ENCODE measurements around the gene TRIM34. TPM values are rescaled to one million over a fixed set of nuclear protein-coding genes. Genes with fewer than 3 reads are reported as not detected.

The TRIM34 gene
- total and polyA plus RNA-seq, 2 of the 4 experiments (the other 2 are of a cell fraction) = 6.1 to 8.6 TPM

DNA sequence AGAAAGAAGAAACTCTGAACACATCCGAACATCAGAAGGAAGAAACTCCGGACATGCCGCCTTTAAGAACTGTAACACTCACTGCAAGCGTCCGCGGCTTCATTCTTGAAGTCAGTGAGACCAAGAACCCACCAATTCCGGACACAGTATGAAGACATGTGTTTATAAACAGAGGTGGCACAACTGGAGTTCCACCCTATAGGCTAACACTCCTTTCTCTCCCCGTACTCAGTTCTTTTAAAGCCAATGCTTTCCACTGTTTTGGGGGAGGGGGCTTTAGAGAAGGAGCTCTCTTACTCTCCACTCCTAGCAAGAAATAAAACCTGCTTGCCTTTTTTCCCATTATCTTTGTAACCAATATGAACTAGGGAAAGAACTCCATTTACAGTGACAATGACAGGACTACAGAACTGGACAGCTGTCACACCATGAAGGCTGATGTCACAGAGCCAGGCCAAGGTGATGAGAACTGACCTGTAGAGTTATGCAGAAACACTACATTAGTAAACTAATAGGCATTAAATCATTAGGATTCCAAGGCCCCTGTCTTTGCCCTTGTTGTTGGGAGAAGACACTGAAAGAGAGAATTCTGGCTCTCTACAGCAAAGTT lies 59.3 kb downstream of the TRIM34 start:
- dilution Hi-C loops (cut with HindIII; ENCODE audit: low sequenced_read_pairs, unreplicated experiment) = no loop called here
- H2BK5ac ChIP-seq (ENCODE audit: low read depth, low read length, poor library complexity, severe bottlenecking) = peak overlapping the region; percentile 94
- peak overlapping the region; percentile 79 for H3K4ac ChIP-seq (ENCODE audit: low read depth, low read length)
- TF ChIP-seq SMC3 (IDR thresholded peaks at IDR 0.05; ENCODE audit: low read depth, low read length) = no peak
- TF ChIP-seq, protein P1, sequence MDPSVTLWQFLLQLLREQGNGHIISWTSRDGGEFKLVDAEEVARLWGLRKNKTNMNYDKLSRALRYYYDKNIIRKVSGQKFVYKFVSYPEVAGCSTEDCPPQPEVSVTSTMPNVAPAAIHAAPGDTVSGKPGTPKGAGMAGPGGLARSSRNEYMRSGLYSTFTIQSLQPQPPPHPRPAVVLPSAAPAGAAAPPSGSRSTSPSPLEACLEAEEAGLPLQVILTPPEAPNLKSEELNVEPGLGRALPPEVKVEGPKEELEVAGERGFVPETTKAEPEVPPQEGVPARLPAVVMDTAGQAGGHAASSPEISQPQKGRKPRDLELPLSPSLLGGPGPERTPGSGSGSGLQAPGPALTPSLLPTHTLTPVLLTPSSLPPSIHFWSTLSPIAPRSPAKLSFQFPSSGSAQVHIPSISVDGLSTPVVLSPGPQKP (IDR thresholded peaks at IDR 0.05; ENCODE audit: borderline replicate concordance, low read depth, low read length) = no peak
- TF ChIP-seq, protein P2, sequence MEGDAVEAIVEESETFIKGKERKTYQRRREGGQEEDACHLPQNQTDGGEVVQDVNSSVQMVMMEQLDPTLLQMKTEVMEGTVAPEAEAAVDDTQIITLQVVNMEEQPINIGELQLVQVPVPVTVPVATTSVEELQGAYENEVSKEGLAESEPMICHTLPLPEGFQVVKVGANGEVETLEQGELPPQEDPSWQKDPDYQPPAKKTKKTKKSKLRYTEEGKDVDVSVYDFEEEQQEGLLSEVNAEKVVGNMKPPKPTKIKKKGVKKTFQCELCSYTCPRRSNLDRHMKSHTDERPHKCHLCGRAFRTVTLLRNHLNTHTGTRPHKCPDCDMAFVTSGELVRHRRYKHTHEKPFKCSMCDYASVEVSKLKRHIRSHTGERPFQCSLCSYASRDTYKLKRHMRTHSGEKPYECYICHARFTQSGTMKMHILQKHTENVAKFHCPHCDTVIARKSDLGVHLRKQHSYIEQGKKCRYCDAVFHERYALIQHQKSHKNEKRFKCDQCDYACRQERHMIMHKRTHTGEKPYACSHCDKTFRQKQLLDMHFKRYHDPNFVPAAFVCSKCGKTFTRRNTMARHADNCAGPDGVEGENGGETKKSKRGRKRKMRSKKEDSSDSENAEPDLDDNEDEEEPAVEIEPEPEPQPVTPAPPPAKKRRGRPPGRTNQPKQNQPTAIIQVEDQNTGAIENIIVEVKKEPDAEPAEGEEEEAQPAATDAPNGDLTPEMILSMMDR (conservative IDR thresholded peaks at IDR 0.05; ENCODE audit: low read depth, low read length) = no peak
- no peak for TF ChIP-seq RFX5 (IDR thresholded peaks at IDR 0.05; ENCODE audit: low read depth, low read length)
- TF ChIP-seq RCOR1 (IDR thresholded peaks at IDR 0.05; ENCODE audit: insufficient replicate concordance, low read length) = no peak
- peak overlapping the region; percentile 56 for H3K4me3 ChIP-seq (ENCODE audit: insufficient read depth, low read depth, low read length)
- no peaks in the 10 kb centered on the region for H3K4me1 ChIP-seq (ENCODE audit: control insufficient read depth, insufficient read depth, low read length)
- in situ Hi-C loops (cut with MboI; ENCODE audit: low sequenced_read_pairs) = loop anchor here (25.0 kb wide), 1 partner anchor 678 kb away; no protein-coding TSS in a partner anchor
- H3K23ac ChIP-seq (ENCODE audit: low read depth, low read length) = peak overlapping the region; percentile 90
- H2AK9ac ChIP-seq (replicated peaks; ENCODE audit: low read depth, low read length, poor library complexity) = peak overlapping the region; percentile 93
- H4K8ac ChIP-seq (ENCODE audit: low read depth in 2 of 2, low read length in 2 of 2) = peak overlapping the region; percentile 11 to 89; a peak in 3 of 4 replicates
- no peaks in the 10 kb centered on the region for H3K27me3 ChIP-seq (ENCODE audit: control insufficient read depth, insufficient read depth, low read length)
- H3K18ac ChIP-seq (ENCODE audit: low read depth, low read length) = peak overlapping the region; percentile 64; the same call in 1 of the 2 replicates
- H2BK15ac ChIP-seq (ENCODE audit: low read depth, low read length) = peak overlapping the region; percentile 81; the same call in 1 of the 3 replicates
- H3K9ac ChIP-seq (ENCODE audit: low read depth, low read length) = peak overlapping the region; percentile 86
- ChIA-PET POLR2A (ENCODE audit: unreplicated experiment) (no interaction called here), CTCF (interaction anchor here (0.6 to 2.0 kb wide), 4 partner anchors 10 to 898 kb away, joined by 3 to 12 read pairs (median 4); no protein-coding TSS in a partner anchor)
- 0 out of 2 replicates have a peak overlapping the region, but pooled peaks have one; percentile 45 for H2BK20ac ChIP-seq (ENCODE audit: low read depth, low read length)
- no TSS peak for BruUV-seq (replicated peaks)
- peaks cover 23 to 39% of the 10 kb centered on the region in 2 experiments; a peak in 3 of 4 replicates for H3K79me1 ChIP-seq (ENCODE audit: low read depth in 1 of 2, low read length in 2 of 2)
- H2BK120ac ChIP-seq (ENCODE audit: low read depth, low read length) = peak overlapping the region; percentile 78; the same call in 1 of the 2 replicates
- no peaks in the 10 kb centered on the region for H3K9me3 ChIP-seq (ENCODE audit: control insufficient read depth, insufficient read depth, low read length)
- H3K14ac ChIP-seq (replicated peaks; ENCODE audit: low read depth, low read length) = peak overlapping the region; percentile 92
- DNase-seq (peak; percentile 22), ATAC-seq (ENCODE audit: low read depth) (no peak)
- H3K27ac ChIP-seq (ENCODE audit: insufficient read depth, low read length) = peak overlapping the region; percentile 67
- no CpG with 5 or more reads among the region's 8 CpGs for WGBS, 2 experiments (ENCODE audit: extremely low coverage in 2 of 2, insufficient read length in 1 of 2)
- no peaks in the 10 kb centered on the region for H4K20me1 ChIP-seq (ENCODE audit: insufficient read depth, low read length)
- peak overlapping the region; percentile 78 for H4K91ac ChIP-seq (ENCODE audit: insufficient read depth, low read depth, low read length)
- intact Hi-C loops (cut with micrococcal nuclease) = loop anchor here (1.0 to 10.0 kb wide), 5 partner anchors 63 to 319 kb away; partner anchors contain the start of gene OR52N2
- peaks cover 7% of the 10 kb centered on the region for H3K36me3 ChIP-seq (ENCODE audit: control insufficient read depth, insufficient read depth, low read length)
- peak overlapping the region; percentile 96; the same call in 1 of the 2 replicates for H3K56ac ChIP-seq (ENCODE audit: extremely low read depth, insufficient read depth, low read length)
- no peak overlapping the region for H2AFZ ChIP-seq (replicated peaks; ENCODE audit: low read length, poor library complexity)
- peak overlapping the region; percentile 76; the same call in 1 of the 2 replicates for H4K5ac ChIP-seq (ENCODE audit: low read depth, low read length)
- H3K4me2 ChIP-seq (ENCODE audit: low read depth, low read length) = peak overlapping the region; percentile 99
- H2AK5ac ChIP-seq (ENCODE audit: low read depth, low read length) = peak overlapping the region; percentile 95
- H3K9me1 ChIP-seq (ENCODE audit: insufficient read depth, low read length) = no peaks in the 10 kb centered on the region; the same call in 1 of the 2 replicates
